ENCODE measurements around the gene PTPRN2. TPM values are rescaled to one million over a fixed set of nuclear protein-coding genes. Genes with fewer than 3 reads are reported as not detected.
"Not testable (repeated sequence)": the region's sequence is repeated elsewhere in the genome, so short reads cannot be mapped to it uniquely, and the experiment has no call there.

The PTPRN2 gene
- total RNA-seq, 2 donors from 2014 or later, result 26.1 to 55.5 TPM

DNA sequence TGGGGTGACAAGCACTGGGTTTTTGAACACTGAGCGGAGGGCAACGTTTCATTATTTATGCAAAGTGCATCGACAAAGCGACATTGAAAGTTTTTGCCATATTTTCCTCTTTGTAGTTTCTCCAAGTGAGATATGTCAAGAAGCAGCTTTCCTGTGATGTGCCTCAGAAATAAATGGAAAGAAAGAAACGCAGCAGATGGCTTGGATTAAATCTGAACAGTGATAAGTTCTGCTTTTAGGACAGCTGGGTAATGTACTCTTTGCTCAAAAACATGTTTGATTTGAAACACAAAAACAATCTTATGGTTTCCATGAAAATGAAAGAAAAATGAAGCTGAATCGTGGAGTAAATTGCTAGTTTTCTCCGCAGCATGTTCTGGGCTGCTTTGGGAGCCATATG is 166.3 kb downstream of the PTPRN2 start:
- no peak overlapping the region for H3K27ac ChIP-seq
- no peaks in the 10 kb centered on the region for H3K4me1 ChIP-seq (replicated peaks)
- H3K9me3 ChIP-seq, result no peaks in the 10 kb centered on the region
- intact Hi-C loops (cut with DNase I), result no loop called here
- DNase-seq (ENCODE audit: low spot score), result no peak
- no peak overlapping the region for H3K4me3 ChIP-seq
- H3K27me3 ChIP-seq (replicated peaks; ENCODE audit: insufficient read depth), result no peaks in the 10 kb centered on the region
- TF ChIP-seq, protein P1, sequence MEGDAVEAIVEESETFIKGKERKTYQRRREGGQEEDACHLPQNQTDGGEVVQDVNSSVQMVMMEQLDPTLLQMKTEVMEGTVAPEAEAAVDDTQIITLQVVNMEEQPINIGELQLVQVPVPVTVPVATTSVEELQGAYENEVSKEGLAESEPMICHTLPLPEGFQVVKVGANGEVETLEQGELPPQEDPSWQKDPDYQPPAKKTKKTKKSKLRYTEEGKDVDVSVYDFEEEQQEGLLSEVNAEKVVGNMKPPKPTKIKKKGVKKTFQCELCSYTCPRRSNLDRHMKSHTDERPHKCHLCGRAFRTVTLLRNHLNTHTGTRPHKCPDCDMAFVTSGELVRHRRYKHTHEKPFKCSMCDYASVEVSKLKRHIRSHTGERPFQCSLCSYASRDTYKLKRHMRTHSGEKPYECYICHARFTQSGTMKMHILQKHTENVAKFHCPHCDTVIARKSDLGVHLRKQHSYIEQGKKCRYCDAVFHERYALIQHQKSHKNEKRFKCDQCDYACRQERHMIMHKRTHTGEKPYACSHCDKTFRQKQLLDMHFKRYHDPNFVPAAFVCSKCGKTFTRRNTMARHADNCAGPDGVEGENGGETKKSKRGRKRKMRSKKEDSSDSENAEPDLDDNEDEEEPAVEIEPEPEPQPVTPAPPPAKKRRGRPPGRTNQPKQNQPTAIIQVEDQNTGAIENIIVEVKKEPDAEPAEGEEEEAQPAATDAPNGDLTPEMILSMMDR (IDR thresholded peaks at IDR 0.05), result no peak
- TF ChIP-seq POLR2AphosphoS5 (IDR thresholded peaks at IDR 0.05), result no peak
- no peak for TF ChIP-seq POLR2A (IDR thresholded peaks at IDR 0.05)
- H3K36me3 ChIP-seq, result no peaks in the 10 kb centered on the region
- WGBS, result 63% methylated on average over 7 of the region's 7 CpGs

DNA sequence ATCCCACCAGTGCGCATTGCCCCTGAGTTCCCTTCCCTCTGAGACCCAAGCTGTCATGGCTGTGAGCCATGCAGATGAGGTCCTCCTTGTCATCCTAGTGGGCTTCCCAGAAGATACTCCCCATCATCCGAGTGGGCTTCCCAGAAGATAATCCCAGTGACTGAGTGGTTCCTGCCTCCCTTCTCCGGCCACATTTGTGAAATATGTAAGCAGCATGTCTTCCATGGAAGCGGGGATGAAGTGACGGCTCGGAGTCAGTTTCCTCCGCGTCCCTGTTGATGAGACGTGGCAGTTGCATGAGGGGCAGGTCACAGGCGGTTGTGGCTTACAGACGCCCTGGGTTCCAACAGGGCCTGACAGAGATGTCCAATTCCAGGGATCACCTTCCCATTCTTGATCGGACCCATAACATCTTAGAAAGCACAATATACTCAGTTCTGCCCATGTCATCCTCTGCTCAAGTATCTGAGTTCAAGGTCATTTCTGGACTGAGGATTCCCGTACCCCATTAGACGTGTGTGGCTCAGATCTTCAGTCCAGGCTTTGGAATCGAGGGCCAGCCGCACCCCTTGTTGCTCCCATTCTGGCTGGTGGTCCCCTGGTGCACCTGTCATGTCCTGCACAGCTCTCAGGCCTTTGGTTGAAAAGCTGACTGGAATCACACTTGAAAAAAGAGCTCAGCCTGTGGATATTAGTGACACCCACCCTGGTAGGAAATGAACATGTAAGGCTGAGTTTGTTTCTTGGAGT is 166.9 kb downstream of the PTPRN2 start:
- H3K9me3 ChIP-seq, result no peaks in the 10 kb centered on the region
- no peaks in the 10 kb centered on the region for H3K27me3 ChIP-seq (replicated peaks; ENCODE audit: insufficient read depth)
- TF ChIP-seq POLR2A (IDR thresholded peaks at IDR 0.05), result no peak
- no peak for TF ChIP-seq POLR2AphosphoS5 (IDR thresholded peaks at IDR 0.05)
- TF ChIP-seq, protein P1 (IDR thresholded peaks at IDR 0.05), result no peak
- no peak overlapping the region for H3K27ac ChIP-seq
- no peak overlapping the region for H3K4me3 ChIP-seq
- no peaks in the 10 kb centered on the region for H3K4me1 ChIP-seq (replicated peaks)
- WGBS, result 90% methylated on average over 16 of the region's 16 CpGs
- DNase-seq (ENCODE audit: low spot score), result no peak
- no peaks in the 10 kb centered on the region for H3K36me3 ChIP-seq
- intact Hi-C loops (cut with DNase I), result no loop called here

DNA sequence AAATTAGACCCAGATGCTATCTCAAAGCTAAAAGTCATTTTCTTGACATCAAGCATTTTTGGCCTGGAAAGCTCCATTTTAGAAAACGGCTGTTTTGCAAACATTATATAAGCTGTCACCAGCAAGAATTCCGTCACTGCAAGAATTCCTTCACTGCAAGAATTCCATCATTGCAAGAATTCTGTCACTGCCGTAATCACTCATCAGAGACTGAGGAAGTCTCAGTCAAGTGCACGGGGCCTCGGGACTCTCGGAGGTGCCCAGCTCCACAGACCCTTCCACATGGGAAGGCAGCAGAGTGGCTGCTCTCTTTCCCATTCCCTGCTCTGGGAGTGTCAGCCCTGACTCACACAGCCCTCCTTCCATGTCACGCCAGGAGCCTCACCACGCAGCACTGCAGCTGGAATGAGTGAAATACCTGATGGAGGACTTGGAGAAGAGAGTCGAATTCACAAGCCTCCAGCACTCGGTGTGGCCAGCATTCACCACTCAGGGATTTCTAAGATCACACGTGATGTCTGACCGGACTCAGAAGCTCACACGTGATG is 168.3 kb downstream of the PTPRN2 start:
- Histone ChIP-seq H3K36me3 (no peaks in the 10 kb centered on the region), H3K27ac (no peak overlapping the region), H3K9me3 (no peaks in the 10 kb centered on the region), H3K4me3 (no peak overlapping the region), H3K4me1 (replicated peaks) (no peaks in the 10 kb centered on the region), H3K27me3 (replicated peaks; ENCODE audit: insufficient read depth) (no peaks in the 10 kb centered on the region)
- intact Hi-C loops (cut with DNase I), result no loop called here
- DNase-seq (ENCODE audit: low spot score), result no peak
- 63% methylated on average over 13 of the region's 13 CpGs for WGBS
- TF ChIP-seq, protein P1 (IDR thresholded peaks at IDR 0.05), result no peak
- TF ChIP-seq POLR2A (IDR thresholded peaks at IDR 0.05) (no peak), POLR2AphosphoS5 (IDR thresholded peaks at IDR 0.05) (no peak)

DNA sequence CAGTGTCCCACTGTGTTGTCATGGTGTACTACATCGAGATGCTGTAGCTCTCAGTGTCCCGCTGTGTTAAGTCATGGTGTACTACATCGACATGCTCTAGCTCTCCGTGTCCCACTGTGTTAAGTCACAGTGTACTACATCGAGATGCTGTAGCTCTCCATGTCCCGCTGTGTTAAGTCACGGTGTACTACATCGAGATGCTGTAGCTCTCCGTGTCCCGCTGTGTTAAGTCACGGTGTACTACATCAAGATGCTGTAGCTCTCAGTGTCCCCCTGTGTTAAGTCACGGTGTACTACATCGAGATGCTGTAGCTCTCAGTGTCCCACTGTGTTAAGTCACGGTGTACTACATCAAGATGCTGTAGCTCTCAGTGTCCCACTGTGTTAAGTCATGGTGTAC is 169.2 kb downstream of the PTPRN2 start:
- H3K4me3 ChIP-seq; H3K27ac ChIP-seq; intact Hi-C loops (cut with DNase I); H3K36me3 ChIP-seq; H3K4me1 ChIP-seq (replicated peaks); DNase-seq (ENCODE audit: low spot score); H3K9me3 ChIP-seq; H3K27me3 ChIP-seq (replicated peaks; ENCODE audit: insufficient read depth): not testable (repeated sequence)
- WGBS, result 94% methylated on average over 14 of the region's 14 CpGs

DNA sequence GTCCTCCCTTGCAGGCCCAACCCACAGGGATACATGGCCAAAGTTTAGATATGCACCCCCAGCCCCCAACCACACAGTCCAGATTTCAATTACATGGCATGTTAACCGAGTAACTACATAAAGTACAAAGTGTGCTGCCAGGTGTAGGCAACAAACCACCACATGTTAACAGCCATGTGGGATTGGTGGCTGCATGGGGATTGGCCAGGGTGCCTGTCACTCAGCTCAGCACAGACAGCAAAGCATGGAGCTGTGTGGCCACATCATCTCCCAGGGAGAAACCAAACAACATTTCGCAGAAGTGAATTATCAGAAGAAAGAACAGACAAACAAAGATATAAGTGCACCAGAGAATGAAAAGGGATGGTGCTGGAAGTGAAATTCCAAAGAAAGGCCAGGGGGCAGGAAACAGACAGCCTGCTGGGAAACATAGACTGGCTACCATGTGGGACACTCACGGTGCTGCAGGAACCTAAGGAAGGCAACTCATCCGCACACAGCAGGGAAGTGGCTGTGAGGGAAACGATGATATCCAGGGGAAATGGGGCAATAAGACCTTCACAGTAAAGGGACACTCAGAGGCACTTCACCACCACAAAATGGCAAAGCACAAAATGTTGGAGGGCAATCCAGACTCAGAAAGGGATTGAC is 171.2 kb downstream of the PTPRN2 start:
- no peak for DNase-seq (ENCODE audit: low spot score)
- WGBS, result 74% methylated on average over 5 of the region's 5 CpGs
- Histone ChIP-seq H3K4me1 (replicated peaks) (no peaks in the 10 kb centered on the region), H3K27ac (no peak overlapping the region), H3K27me3 (replicated peaks; ENCODE audit: insufficient read depth) (no peaks in the 10 kb centered on the region), H3K9me3 (no peaks in the 10 kb centered on the region), H3K4me3 (no peak overlapping the region), H3K36me3 (no peaks in the 10 kb centered on the region)
- intact Hi-C loops (cut with DNase I), result no loop called here
- no peak for TF ChIP-seq POLR2AphosphoS5 (IDR thresholded peaks at IDR 0.05)
- TF ChIP-seq, protein P1 (IDR thresholded peaks at IDR 0.05), result no peak
- no peak for TF ChIP-seq POLR2A (IDR thresholded peaks at IDR 0.05)
